ENCODE data around the gene GALNT3. TPM values are rescaled to one million over a fixed set of nuclear protein-coding genes. Genes with fewer than 3 reads are reported as not detected.

The GALNT3 gene
- total and polyA plus RNA-seq, 7 donors: 0.16 to 33.5 (median 1.1) TPM

DNA sequence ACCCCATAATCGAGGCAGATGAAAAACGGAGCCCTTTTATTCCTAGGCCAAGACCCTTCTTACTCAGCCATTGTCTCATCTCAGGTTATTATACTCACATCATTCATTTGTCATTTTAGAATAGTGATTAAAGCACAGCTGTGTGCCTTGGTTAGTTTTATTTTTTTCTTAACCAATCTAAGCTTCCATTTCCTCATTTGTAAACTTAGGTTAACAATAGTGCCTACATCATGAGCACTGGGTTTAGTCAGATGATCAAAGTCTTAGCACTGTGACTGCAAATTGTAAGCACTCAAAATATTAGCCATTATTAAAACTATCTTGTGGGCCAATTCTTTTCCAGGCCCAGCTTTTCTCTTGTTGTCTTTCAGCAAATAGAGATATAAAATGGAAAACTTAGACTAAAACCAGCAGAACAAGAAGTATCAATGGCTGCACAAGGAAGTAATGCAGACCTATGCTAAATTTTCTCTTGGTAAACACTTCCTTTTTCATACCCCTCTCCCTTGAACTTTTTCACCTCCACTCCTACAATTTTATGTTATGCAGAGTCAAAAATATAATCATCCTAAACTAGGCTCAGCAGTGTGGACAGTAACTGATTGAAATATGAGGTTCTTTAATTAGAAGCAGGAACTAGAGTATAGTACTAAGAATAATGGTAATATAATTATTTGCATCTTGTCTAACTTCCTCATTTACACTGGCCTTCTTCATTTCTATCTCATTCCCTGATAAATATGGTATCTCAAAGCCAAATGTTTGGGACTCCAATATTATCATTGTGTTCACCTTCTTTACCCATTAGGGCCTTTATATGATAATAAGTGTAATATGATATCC lies 21.5 kb upstream of the GALNT3 start:
- no peak for DNase-seq
- no peak overlapping the region for H3K4me3 ChIP-seq
- H3K36me3 ChIP-seq: no peaks in the 10 kb centered on the region
- H3K9me3 ChIP-seq: no peaks in the 10 kb centered on the region
- H3K27me3 ChIP-seq: no peaks in the 10 kb centered on the region
- 80 to 89% methylated on average over 2 of the region's 2 CpGs for WGBS, 2 donors
- intact Hi-C loops (cut with DNase I): no loop called here
- TF ChIP-seq POLR2A (IDR thresholded peaks at IDR 0.05) (no peak), POLR2AphosphoS5 (IDR thresholded peaks at IDR 0.05) (no peak), EP300 (IDR thresholded peaks at IDR 0.05) (no peak)
- TF ChIP-seq, protein P1, sequence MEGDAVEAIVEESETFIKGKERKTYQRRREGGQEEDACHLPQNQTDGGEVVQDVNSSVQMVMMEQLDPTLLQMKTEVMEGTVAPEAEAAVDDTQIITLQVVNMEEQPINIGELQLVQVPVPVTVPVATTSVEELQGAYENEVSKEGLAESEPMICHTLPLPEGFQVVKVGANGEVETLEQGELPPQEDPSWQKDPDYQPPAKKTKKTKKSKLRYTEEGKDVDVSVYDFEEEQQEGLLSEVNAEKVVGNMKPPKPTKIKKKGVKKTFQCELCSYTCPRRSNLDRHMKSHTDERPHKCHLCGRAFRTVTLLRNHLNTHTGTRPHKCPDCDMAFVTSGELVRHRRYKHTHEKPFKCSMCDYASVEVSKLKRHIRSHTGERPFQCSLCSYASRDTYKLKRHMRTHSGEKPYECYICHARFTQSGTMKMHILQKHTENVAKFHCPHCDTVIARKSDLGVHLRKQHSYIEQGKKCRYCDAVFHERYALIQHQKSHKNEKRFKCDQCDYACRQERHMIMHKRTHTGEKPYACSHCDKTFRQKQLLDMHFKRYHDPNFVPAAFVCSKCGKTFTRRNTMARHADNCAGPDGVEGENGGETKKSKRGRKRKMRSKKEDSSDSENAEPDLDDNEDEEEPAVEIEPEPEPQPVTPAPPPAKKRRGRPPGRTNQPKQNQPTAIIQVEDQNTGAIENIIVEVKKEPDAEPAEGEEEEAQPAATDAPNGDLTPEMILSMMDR (IDR thresholded peaks at IDR 0.05): no peak
- H3K4me1 ChIP-seq: no peaks in the 10 kb centered on the region
- H3K27ac ChIP-seq: no peak overlapping the region

DNA sequence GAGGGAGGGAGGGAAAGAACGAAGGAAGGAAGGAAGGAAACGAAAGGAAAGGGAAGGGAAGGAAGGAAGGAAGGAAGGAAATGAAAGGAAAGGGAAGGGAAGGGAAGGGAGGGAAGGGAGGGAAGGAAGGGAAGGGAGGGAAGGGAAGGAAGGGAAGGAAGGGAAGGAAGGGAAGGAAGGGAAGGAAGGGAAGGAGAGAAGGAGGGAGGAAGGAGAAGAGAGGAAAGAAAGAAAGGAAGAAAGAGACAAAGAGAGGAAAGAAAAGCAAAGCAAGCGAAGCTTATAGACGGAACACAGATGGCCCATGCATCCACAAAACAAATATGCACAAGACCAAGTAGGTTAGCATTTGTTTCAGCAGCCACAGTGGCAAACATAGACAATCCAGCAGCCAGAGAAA lies 20.4 kb upstream of the GALNT3 start:
- Histone ChIP-seq H3K4me3 (no peak overlapping the region), H3K27ac (no peak overlapping the region), H3K27me3 (no peaks in the 10 kb centered on the region), H3K4me1 (no peaks in the 10 kb centered on the region), H3K9me3 (no peaks in the 10 kb centered on the region), H3K36me3 (no peaks in the 10 kb centered on the region)
- no peak for DNase-seq
- WGBS, 2 donors: 82 to 88% methylated on average over 4 of the region's 4 CpGs
- TF ChIP-seq POLR2AphosphoS5 (IDR thresholded peaks at IDR 0.05): no peak
- TF ChIP-seq EP300 (IDR thresholded peaks at IDR 0.05): no peak
- intact Hi-C loops (cut with DNase I): no loop called here

DNA sequence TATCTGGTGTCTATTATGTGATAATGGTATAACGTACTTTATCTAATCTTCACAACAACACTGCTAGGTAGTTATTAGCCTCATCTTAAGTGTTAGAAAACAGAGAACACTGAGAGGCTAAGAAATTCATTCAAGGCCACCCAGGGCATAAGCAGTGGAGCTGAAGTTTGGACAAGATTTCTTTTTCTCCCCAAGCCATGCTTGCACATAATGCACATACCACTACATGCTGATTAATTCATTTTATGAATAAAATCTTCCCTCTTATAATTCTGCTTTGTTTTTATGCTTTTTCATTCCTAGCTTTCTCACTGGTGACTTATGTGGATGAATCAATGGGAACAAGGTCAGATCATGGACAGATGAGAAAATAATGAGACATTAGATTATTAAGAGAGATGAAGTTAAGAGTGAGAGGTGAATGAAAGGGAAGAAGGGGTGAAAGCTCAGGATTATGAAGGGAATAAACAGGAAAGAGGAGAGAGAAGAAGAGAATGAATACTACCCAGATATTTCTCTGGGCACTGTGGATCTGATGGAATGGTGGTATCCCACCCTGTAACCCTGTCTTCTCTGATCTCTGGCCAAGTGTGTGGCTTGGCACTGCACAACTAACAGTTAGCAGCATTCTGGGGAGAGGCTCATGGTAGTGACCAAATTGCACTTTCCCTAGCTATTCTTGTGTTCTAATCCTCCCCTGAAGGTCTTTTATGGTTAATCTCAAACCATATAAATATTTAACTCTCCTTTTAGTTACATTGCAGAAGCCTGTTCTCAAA lies 17.7 kb upstream of the GALNT3 start:
- H3K27me3 ChIP-seq: no peaks in the 10 kb centered on the region
- H3K4me3 ChIP-seq: no peak overlapping the region
- H3K4me1 ChIP-seq: no peaks in the 10 kb centered on the region
- intact Hi-C loops (cut with DNase I): no loop called here
- no peak for TF ChIP-seq POLR2A (IDR thresholded peaks at IDR 0.05)
- TF ChIP-seq, protein P1 (IDR thresholded peaks at IDR 0.05): no peak
- 80 to 84% methylated on average over 1 of the region's 1 CpG for WGBS, 2 donors
- H3K36me3 ChIP-seq: no peaks in the 10 kb centered on the region
- H3K27ac ChIP-seq: no peak overlapping the region
- DNase-seq: no peak
- no peaks in the 10 kb centered on the region for H3K9me3 ChIP-seq

DNA sequence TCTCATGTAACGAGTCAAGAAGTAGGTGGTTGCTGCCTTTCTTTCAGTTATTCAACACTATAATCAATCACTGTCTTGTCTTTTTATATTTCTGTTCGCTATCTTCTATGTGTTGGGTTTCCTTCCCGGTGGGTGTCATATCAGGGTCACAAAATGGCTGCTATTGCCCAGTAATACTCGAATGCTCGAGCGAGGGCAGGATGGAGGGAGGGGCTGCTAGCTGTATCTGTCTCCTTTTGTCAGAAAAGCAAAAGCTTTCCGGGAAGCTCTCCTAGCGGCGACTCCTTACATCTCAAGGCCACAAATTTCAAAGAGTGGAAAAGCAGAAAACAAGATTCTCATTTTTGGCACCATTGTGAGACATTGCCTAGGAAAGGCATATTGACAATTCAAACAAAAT lies 16.4 kb upstream of the GALNT3 start:
- TF ChIP-seq POLR2AphosphoS5 (IDR thresholded peaks at IDR 0.05) (no peak), POLR2A (IDR thresholded peaks at IDR 0.05) (no peak), EP300 (IDR thresholded peaks at IDR 0.05) (no peak)
- TF ChIP-seq, protein P1 (IDR thresholded peaks at IDR 0.05): no peak
- intact Hi-C loops (cut with DNase I): no loop called here
- no peaks in the 10 kb centered on the region for H3K9me3 ChIP-seq
- H3K27ac ChIP-seq: no peak overlapping the region
- H3K36me3 ChIP-seq: no peaks in the 10 kb centered on the region
- WGBS, 2 donors: 96% methylated on average over 9 of the region's 9 CpGs
- no peaks in the 10 kb centered on the region for H3K27me3 ChIP-seq
- no peak for DNase-seq
- no peaks in the 10 kb centered on the region for H3K4me1 ChIP-seq
- H3K4me3 ChIP-seq: no peak overlapping the region

DNA sequence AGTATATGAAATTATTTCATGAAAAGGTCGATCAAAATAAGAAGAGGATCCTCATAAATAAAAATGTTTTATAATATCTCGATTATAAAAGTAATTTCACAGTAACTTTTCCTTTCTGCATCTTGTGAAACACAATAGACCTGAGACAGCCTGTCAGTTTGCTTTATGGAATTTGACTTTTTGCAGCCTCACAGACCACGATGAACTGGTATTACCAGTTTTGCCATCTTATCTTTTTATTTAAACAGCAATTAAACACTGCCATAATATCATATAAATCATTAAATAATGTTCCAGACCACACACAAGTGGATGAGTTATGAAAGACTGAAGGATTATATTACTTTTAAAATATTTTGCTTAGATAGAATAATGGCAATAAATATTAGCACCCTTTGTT lies 10.7 kb upstream of the GALNT3 start:
- intact Hi-C loops (cut with DNase I): no loop called here
- WGBS, 2 donors: 17 to 61% methylated on average over 3 of the region's 3 CpGs

More for the DNA sequence above, 10.7 kb upstream of the GALNT3 start:
- H3K36me3 ChIP-seq: no peaks in the 10 kb centered on the region
- no peak overlapping the region for H3K4me3 ChIP-seq
- TF ChIP-seq POLR2AphosphoS5 (IDR thresholded peaks at IDR 0.05) (no peak), POLR2A (IDR thresholded peaks at IDR 0.05) (no peak), EP300 (IDR thresholded peaks at IDR 0.05) (no peak)
- TF ChIP-seq, protein P1 (IDR thresholded peaks at IDR 0.05): no peak
- no peak overlapping the region for H3K27ac ChIP-seq
- no peaks in the 10 kb centered on the region for H3K4me1 ChIP-seq
- no peaks in the 10 kb centered on the region for H3K9me3 ChIP-seq
- DNase-seq: no peak
- no peaks in the 10 kb centered on the region for H3K27me3 ChIP-seq

Measured in sigmoid colon (tissue), 7 donors.